DMS153 (cell line): ENCODE results near the gene TRAPPC12.
"Not testable (repeated sequence)": the region's sequence is repeated elsewhere in the genome, so short reads cannot be mapped to it uniquely, and the experiment has no call there.

Experiments
- DNase-seq: peaks from one replicate; lab custom pipeline; 2025; lab: John Stamatoyannopoulos, UW

The TRAPPC12 gene

DNA sequence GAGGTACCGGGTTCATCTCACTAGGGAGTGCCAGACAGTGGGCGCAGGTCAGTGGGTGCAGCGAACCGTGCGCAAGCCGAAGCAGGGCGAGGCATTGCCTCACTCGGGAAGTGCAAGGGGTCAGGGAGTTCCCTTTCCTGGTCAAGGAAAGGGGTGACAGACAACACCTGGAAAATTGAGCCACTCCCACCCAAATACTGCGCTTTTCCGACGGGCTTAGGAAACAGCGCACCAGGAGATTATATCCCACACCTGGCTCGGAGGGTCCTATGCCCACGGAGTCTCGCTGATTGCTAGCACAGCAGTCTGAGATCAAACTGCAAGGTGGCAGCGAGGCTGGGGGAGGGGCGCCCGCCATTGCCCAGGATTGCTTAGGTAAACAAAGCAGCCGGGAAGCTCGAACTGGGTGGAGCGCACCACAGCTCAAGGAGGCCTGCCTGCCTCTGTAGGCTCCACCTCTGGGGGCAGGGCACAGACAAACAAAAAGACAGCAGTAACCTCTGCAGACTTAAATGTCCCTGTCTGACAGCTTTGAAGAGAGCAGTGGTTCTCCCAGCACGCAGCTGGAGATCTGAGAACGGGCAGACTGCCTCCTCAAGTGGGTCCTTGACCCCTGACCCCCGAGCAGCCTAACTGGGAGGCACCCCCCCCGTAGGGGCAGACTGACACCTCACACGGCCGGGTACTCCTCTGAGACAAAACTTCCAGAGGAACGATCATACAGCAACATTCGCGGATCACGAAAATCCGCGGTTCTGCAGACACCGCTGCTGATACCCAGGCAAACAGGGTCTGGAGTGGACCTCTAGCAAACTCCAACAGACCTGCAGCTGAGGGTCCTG lies 9.9 kb upstream of the TRAPPC12 start:
- DNase-seq = not testable (repeated sequence)

- no peak for DNase-seq
These were observed 2.7 kb upstream of the TRAPPC12 start for GRCh38 chr2:3376821-3377220.

DNA sequence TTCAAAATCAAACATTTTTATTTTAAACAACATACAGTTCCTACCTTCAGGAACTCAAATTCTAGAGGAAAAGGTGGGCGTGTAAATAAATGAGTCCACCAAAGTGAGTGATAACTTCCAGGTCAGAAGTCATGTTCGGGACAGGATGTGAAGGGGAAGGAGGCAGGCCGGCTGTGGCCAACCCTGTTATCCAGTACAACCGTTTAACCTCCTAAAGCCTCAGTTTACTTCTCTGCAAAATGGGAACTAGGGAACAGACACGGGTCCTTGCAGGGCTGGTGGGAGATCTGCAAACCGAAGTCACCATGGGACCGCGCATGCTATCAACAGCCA lies 2.2 kb upstream of the TRAPPC12 start:
- DNase-seq = no peak

DNA sequence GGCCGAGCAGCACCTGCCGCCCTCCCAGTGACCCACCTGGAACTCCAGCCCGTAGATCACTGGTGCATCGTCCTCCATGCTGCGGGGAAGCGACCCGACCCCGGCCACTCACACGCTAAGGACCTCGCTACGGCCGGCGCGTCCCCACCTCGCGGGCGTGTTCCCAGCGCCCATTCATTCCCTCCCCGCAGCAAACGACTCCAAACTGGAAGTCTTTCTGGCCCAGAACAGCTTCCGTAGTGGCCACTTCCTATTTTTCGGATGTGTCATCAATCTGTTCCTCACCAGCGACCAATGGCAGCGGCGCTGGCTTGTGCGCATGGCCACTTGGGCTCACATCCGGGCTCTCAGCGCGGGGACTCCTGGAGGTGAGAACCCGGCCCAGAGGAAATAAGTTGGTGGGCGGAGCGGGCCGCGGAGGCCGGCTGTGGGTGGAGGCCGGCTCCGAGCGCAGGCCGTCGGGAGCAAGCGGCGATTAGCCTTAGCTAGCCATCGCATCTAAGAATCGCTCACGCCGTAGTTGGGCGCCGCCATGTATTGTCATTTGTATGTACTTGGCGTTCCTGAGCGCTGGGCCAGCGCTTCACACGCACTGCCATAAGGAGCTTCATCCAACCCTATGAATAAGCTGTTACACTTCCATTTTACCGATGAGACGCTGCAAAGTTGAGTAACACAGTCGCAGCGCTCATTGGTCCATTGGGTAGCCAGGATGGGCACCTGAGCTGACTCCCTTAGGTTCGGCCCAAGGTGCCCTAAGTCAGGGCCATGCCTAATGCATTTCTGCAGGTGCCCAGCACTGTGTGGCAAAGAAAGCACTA lies 1.7 kb upstream of the TRAPPC12 start, which contains the start of gene EIPR1:
Gene EIPR1 (minus strand): TSS at position 207 of the 821 bp plus-strand sequence. CDS start 129 bp downstream, at position 78.
- DNase-seq = peak; percentile 97

- no peak for DNase-seq
These were observed 201 bp upstream of the TRAPPC12 start for GRCh38 chr2:3379339-3379646.

- no peak for DNase-seq
These were observed 7.0 kb downstream of the TRAPPC12 start for GRCh38 chr2:3386448-3386958.

DNA sequence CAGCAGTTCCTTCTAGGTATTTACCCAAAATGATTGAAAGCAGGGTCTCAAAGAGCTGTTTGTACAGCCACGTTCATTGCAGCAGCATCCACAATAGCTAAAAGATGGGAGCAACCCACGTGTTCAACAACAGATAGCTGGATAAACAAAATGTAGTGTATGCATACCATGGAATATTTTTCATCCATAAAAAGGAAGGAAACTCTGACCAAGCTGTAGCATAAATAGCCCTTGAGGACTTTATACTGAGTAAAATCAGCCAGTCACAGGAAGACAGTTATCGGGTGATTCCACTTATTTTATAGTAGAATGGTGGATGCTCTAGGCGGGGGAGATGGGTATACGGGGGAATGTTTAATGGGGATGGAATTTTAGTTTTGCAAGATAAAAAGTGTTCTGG lies 7.5 kb downstream of the TRAPPC12 start:
- no peak for DNase-seq

DNA sequence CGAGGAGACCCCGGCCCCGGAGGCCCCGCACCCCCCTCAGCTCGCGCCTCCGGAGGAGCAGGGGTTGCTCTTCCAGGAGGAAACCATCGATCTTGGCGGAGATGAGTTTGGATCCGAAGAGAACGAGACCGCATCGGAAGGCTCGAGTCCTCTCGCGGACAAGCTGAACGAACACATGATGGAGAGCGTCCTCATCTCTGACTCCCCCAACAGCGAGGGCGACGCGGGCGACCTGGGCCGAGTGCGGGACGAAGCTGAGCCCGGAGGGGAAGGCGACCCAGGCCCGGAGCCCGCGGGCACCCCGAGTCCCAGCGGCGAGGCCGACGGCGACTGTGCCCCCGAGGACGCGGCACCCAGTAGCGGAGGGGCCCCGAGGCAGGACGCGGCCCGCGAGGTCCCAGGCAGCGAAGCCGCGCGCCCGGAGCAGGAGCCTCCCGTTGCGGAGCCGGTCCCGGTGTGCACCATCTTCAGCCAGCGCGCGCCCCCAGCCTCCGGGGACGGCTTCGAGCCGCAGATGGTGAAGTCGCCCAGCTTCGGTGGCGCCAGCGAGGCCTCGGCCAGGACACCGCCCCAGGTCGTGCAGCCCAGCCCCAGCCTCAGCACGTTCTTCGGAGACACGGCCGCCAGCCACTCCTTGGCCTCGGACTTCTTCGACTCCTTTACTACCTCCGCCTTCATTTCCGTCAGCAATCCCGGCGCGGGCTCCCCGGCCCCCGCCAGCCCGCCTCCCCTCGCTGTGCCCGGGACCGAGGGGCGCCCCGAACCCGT lies 8.3 kb downstream of the TRAPPC12 start:
- DNase-seq = no peak

- no peak for DNase-seq
These were observed 8.9 kb downstream of the TRAPPC12 start for GRCh38 chr2:3388412-3388738.

- DNase-seq = no peak
These were observed 9.7 kb downstream of the TRAPPC12 start for GRCh38 chr2:3389193-3389592.

DNA sequence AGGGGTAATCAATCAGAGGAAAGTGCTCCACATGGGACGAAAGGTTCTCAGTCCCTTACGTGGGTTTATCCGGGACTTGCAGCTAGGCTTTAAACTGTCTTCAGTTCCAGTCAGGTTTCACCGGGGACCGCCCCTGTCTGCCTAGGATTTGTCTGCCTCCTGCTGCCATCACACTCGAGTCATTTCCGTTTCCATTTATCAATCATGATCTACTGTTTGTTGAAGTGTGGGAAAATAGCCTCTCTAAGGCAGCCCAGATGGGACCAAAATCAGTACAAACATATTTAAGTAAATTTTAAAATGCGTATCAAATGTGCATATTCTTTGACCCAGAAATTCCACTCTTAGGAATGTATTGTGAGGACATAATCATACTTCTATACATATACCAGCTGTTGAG lies 10.5 kb downstream of the TRAPPC12 start:
- DNase-seq = no peak

GRCh38 chr2:3392216-3392615 lies 12.7 kb downstream of the TRAPPC12 start:
- DNase-seq = no peak

GRCh38 chr2:3396920-3397559 lies 17.5 kb downstream of the TRAPPC12 start:
- DNase-seq = no peak

GRCh38 chr2:3398857-3399256 lies 19.4 kb downstream of the TRAPPC12 start:
- DNase-seq = no peak

GRCh38 chr2:3399381-3399780 lies 19.9 kb downstream of the TRAPPC12 start:
- no peak for DNase-seq

DNA sequence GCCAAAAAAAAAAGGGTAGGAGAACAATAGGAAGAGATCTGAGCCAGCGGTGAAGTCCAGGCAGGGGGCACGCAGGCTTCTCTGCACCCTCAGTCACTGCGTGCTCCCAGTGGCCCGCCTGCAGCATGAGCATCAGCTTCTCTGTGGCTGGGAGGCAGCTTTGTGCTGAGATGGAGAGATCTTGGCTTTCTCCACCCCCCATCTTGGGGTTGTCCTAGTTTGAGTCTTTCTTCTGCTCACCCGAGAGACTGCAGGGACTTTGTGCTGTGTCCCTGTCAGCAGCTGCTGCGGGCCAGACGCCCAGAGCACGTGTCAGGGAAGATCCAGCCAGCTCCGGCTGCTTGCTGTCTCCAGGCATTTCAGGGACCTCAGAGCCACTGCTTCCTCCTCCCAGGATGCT lies 20.3 kb downstream of the TRAPPC12 start:
- DNase-seq = no peak

DNA sequence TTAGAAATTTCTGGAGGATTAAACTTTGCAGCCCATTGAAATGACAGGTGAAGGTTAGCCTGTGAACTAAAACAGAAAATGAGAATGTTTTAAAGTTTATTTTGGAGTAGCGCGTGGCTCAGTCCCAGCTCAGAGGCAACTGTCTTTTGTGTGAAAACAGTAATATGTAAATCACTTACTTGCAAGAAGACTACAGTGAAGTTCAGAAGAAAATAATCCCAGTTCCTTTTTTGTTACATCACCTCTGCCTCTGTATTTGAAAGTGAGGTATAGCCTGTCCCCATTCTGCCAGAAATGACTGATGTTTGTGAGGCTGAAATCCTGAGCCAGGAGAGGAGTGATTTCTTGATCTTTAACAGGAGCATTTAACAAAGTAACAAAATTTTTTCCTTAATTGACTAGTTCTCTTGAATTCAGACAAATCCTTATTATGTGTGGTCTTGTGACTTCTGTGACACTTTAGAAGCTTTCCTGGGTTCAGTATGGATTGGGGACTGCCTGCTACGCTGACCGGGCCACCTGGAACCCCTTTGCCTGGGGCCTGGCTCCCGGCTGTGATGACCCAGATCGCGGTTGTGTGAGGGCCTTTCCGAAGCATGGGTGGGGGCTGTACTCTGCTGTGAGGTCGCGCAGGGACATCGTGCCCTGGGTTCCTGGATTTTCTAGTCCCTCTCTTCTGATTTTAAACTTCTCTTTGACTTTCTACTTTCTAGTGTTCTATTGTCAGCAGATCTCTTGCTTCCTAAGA lies 24.3 kb downstream of the TRAPPC12 start:
- no peak for DNase-seq

- DNase-seq = no peak
These were observed 24.9 kb downstream of the TRAPPC12 start for GRCh38 chr2:3404349-3404894.

- DNase-seq = no peak
These were observed 25.8 kb downstream of the TRAPPC12 start for GRCh38 chr2:3405307-3405706.

GRCh38 chr2:3405876-3406275 lies 26.4 kb downstream of the TRAPPC12 start:
- DNase-seq = no peak

GRCh38 chr2:3406501-3406900 lies 27.0 kb downstream of the TRAPPC12 start:
- DNase-seq = no peak
